ENCODE results near the gene ITPR1. TPM values are rescaled to one million over a fixed set of nuclear protein-coding genes. Genes with fewer than 3 reads are reported as not detected.

ITPR1 gene
- polyA plus RNA-seq, 1 donor: 12.7 TPM

- peak; percentile 42 to 77 for DNase-seq
- H3K9me3 ChIP-seq (ENCODE audit: control insufficient read depth, low read depth, low read length): no peaks in the 10 kb centered on the region
- no peaks in the 10 kb centered on the region for H3K36me3 ChIP-seq (ENCODE audit: control insufficient read depth, insufficient read depth, low read length)
- no peak overlapping the region for H3K27ac ChIP-seq (ENCODE audit: low read length)
- H3K4me1 ChIP-seq (ENCODE audit: control insufficient read depth, insufficient read depth, low read length): peaks cover 12% of the 10 kb centered on the region
- H3K27me3 ChIP-seq (ENCODE audit: control insufficient read depth, insufficient read depth, low read length): no peaks in the 10 kb centered on the region
- WGBS (ENCODE audit: insufficient coverage, low lambda C conversion rate): no CpG with 5 or more reads among the region's 6 CpGs
- H3K4me3 ChIP-seq (ENCODE audit: low read length): no peak overlapping the region
Measured at GRCh38 chr3:4848176-4848825, 355.2 kb downstream of the ITPR1 start.

- Histone ChIP-seq H3K36me3 (ENCODE audit: control insufficient read depth, insufficient read depth, low read length) (no peaks in the 10 kb centered on the region), H3K9me3 (ENCODE audit: control insufficient read depth, low read depth, low read length) (no peaks in the 10 kb centered on the region), H3K4me3 (ENCODE audit: low read length) (no peak overlapping the region), H3K27me3 (ENCODE audit: control insufficient read depth, insufficient read depth, low read length) (no peaks in the 10 kb centered on the region), H3K27ac (ENCODE audit: low read length) (no peak overlapping the region), H3K4me1 (ENCODE audit: control insufficient read depth, insufficient read depth, low read length) (peaks cover 12% of the 10 kb centered on the region)
- WGBS (ENCODE audit: insufficient coverage, low lambda C conversion rate): 75% methylated on average over 1 of the region's 3 CpGs
- peak in 1 of 2 donors; percentile 9 for DNase-seq
Measured at GRCh38 chr3:4849136-4849535, 356.0 kb downstream of the ITPR1 start.

GRCh38 chr3:4849739-4850138 is 356.6 kb downstream of the ITPR1 start:
- H3K27me3 ChIP-seq (ENCODE audit: control insufficient read depth, insufficient read depth, low read length): no peaks in the 10 kb centered on the region
- peaks cover 12% of the 10 kb centered on the region for H3K4me1 ChIP-seq (ENCODE audit: control insufficient read depth, insufficient read depth, low read length)
- no peaks in the 10 kb centered on the region for H3K36me3 ChIP-seq (ENCODE audit: control insufficient read depth, insufficient read depth, low read length)
- H3K9me3 ChIP-seq (ENCODE audit: control insufficient read depth, low read depth, low read length): no peaks in the 10 kb centered on the region
- no peak overlapping the region for H3K4me3 ChIP-seq (ENCODE audit: low read length)
- H3K27ac ChIP-seq (ENCODE audit: low read length): no peak overlapping the region
- peak in 1 of 2 donors; percentile 22 for DNase-seq

- DNase-seq: no peak
- Histone ChIP-seq H3K9me3 (ENCODE audit: control insufficient read depth, low read depth, low read length) (no peaks in the 10 kb centered on the region), H3K27me3 (ENCODE audit: control insufficient read depth, insufficient read depth, low read length) (no peaks in the 10 kb centered on the region), H3K27ac (ENCODE audit: low read length) (no peak overlapping the region), H3K36me3 (ENCODE audit: control insufficient read depth, insufficient read depth, low read length) (no peaks in the 10 kb centered on the region), H3K4me3 (ENCODE audit: low read length) (no peak overlapping the region), H3K4me1 (ENCODE audit: control insufficient read depth, insufficient read depth, low read length) (peaks cover 12% of the 10 kb centered on the region)
- WGBS (ENCODE audit: insufficient coverage, low lambda C conversion rate): no CpG with 5 or more reads among the region's 5 CpGs
Measured at GRCh38 chr3:4850211-4850927, 357.2 kb downstream of the ITPR1 start.

- no peaks in the 10 kb centered on the region for H3K9me3 ChIP-seq (ENCODE audit: control insufficient read depth, low read depth, low read length)
- H3K4me1 ChIP-seq (ENCODE audit: control insufficient read depth, insufficient read depth, low read length): peaks cover 12% of the 10 kb centered on the region
- no peaks in the 10 kb centered on the region for H3K27me3 ChIP-seq (ENCODE audit: control insufficient read depth, insufficient read depth, low read length)
- H3K36me3 ChIP-seq (ENCODE audit: control insufficient read depth, insufficient read depth, low read length): no peaks in the 10 kb centered on the region
- H3K27ac ChIP-seq (ENCODE audit: low read length): no peak overlapping the region
- H3K4me3 ChIP-seq (ENCODE audit: low read length): no peak overlapping the region
- DNase-seq: peak in 1 of 2 donors; percentile 9
- 100% methylated on average over 1 of the region's 3 CpGs for WGBS (ENCODE audit: insufficient coverage, low lambda C conversion rate)
Measured at GRCh38 chr3:4850928-4851265, 357.7 kb downstream of the ITPR1 start.

- no peak for DNase-seq
- 44% methylated on average over 2 of the region's 5 CpGs for WGBS (ENCODE audit: insufficient coverage, low lambda C conversion rate)
- Histone ChIP-seq H3K27me3 (ENCODE audit: control insufficient read depth, insufficient read depth, low read length) (no peaks in the 10 kb centered on the region), H3K4me1 (ENCODE audit: control insufficient read depth, insufficient read depth, low read length) (peaks cover 14% of the 10 kb centered on the region), H3K27ac (ENCODE audit: low read length) (no peak overlapping the region), H3K4me3 (ENCODE audit: low read length) (no peak overlapping the region), H3K36me3 (ENCODE audit: control insufficient read depth, insufficient read depth, low read length) (no peaks in the 10 kb centered on the region), H3K9me3 (ENCODE audit: control insufficient read depth, low read depth, low read length) (no peaks in the 10 kb centered on the region)
Measured at GRCh38 chr3:4852780-4853748, 359.9 kb downstream of the ITPR1 start.

GRCh38 chr3:4853749-4854140 is 360.6 kb downstream of the ITPR1 start:
- H3K4me3 ChIP-seq (ENCODE audit: low read length): no peak overlapping the region
- no peaks in the 10 kb centered on the region for H3K36me3 ChIP-seq (ENCODE audit: control insufficient read depth, insufficient read depth, low read length)
- H3K27me3 ChIP-seq (ENCODE audit: control insufficient read depth, insufficient read depth, low read length): no peaks in the 10 kb centered on the region
- no peak for DNase-seq
- H3K4me1 ChIP-seq (ENCODE audit: control insufficient read depth, insufficient read depth, low read length): peaks cover 9% of the 10 kb centered on the region
- H3K27ac ChIP-seq (ENCODE audit: low read length): no peak overlapping the region
- H3K9me3 ChIP-seq (ENCODE audit: control insufficient read depth, low read depth, low read length): no peaks in the 10 kb centered on the region

GRCh38 chr3:4855676-4856075 is 362.5 kb downstream of the ITPR1 start:
- Histone ChIP-seq H3K4me3 (ENCODE audit: low read length) (no peak overlapping the region), H3K27ac (ENCODE audit: low read length) (no peak overlapping the region), H3K9me3 (ENCODE audit: control insufficient read depth, low read depth, low read length) (peaks cover under 1% of the 10 kb centered on the region), H3K27me3 (ENCODE audit: control insufficient read depth, insufficient read depth, low read length) (no peaks in the 10 kb centered on the region), H3K36me3 (ENCODE audit: control insufficient read depth, insufficient read depth, low read length) (no peaks in the 10 kb centered on the region), H3K4me1 (ENCODE audit: control insufficient read depth, insufficient read depth, low read length) (peaks cover 3% of the 10 kb centered on the region)
- 100% methylated on average over 1 of the region's 5 CpGs for WGBS (ENCODE audit: insufficient coverage, low lambda C conversion rate)
- no peak for DNase-seq

- Histone ChIP-seq H3K27me3 (ENCODE audit: control insufficient read depth, insufficient read depth, low read length) (no peaks in the 10 kb centered on the region), H3K36me3 (ENCODE audit: control insufficient read depth, insufficient read depth, low read length) (no peaks in the 10 kb centered on the region), H3K27ac (ENCODE audit: low read length) (no peak overlapping the region), H3K9me3 (ENCODE audit: control insufficient read depth, low read depth, low read length) (peaks cover 5% of the 10 kb centered on the region), H3K4me3 (ENCODE audit: low read length) (no peak overlapping the region), H3K4me1 (ENCODE audit: control insufficient read depth, insufficient read depth, low read length) (peaks cover 3% of the 10 kb centered on the region)
- DNase-seq: peak in 1 of 2 donors; percentile 14
- WGBS (ENCODE audit: insufficient coverage, low lambda C conversion rate): no CpG with 5 or more reads among the region's 2 CpGs
Measured at GRCh38 chr3:4856136-4856535, 363.0 kb downstream of the ITPR1 start.

GRCh38 chr3:4856564-4856963 is 363.4 kb downstream of the ITPR1 start:
- no peak for DNase-seq
- no peaks in the 10 kb centered on the region for H3K27me3 ChIP-seq (ENCODE audit: control insufficient read depth, insufficient read depth, low read length)

More at GRCh38 chr3:4856564-4856963, 363.4 kb downstream of the ITPR1 start:
- H3K36me3 ChIP-seq (ENCODE audit: control insufficient read depth, insufficient read depth, low read length): no peaks in the 10 kb centered on the region
- peaks cover 8% of the 10 kb centered on the region for H3K9me3 ChIP-seq (ENCODE audit: control insufficient read depth, low read depth, low read length)
- no CpG with 5 or more reads among the region's 4 CpGs for WGBS (ENCODE audit: insufficient coverage, low lambda C conversion rate)
- no peak overlapping the region for H3K27ac ChIP-seq (ENCODE audit: low read length)
- H3K4me1 ChIP-seq (ENCODE audit: control insufficient read depth, insufficient read depth, low read length): peaks cover 3% of the 10 kb centered on the region
- no peak overlapping the region for H3K4me3 ChIP-seq (ENCODE audit: low read length)

Data from large intestine (tissue), 3 donors.